ENCODE measurements around the gene GOSR1. TPM values are rescaled to one million over a fixed set of nuclear protein-coding genes. Genes with fewer than 3 reads are reported as not detected.
"Not testable (repeated sequence)": the region's sequence is repeated elsewhere in the genome, so short reads cannot be mapped to it uniquely, and the experiment has no call there.

The GOSR1 gene
- total RNA-seq, 1 donor from 2014 or later = 53.8 TPM

GRCh38 chr17:30557916-30558685 is 80.9 kb downstream of the GOSR1 start:
- no peaks in the 10 kb centered on the region for H3K4me1 Mint-ChIP-seq
- no peaks in the 10 kb centered on the region for H3K36me3 Mint-ChIP-seq (ENCODE audit: low read depth)
- H3K27me3 Mint-ChIP-seq (ENCODE audit: low read depth) = no peaks in the 10 kb centered on the region
- DNase-seq (ENCODE audit: low read depth, low spot score) = no peak
- H3K27ac Mint-ChIP-seq (ENCODE audit: unreplicated experiment) = no peak overlapping the region
- no peaks in the 10 kb centered on the region for H3K9me3 Mint-ChIP-seq
- no peak overlapping the region for H3K4me3 Mint-ChIP-seq
- TF ChIP-seq CTCF (conservative IDR thresholded peaks at IDR 0.05) = no peak

DNA sequence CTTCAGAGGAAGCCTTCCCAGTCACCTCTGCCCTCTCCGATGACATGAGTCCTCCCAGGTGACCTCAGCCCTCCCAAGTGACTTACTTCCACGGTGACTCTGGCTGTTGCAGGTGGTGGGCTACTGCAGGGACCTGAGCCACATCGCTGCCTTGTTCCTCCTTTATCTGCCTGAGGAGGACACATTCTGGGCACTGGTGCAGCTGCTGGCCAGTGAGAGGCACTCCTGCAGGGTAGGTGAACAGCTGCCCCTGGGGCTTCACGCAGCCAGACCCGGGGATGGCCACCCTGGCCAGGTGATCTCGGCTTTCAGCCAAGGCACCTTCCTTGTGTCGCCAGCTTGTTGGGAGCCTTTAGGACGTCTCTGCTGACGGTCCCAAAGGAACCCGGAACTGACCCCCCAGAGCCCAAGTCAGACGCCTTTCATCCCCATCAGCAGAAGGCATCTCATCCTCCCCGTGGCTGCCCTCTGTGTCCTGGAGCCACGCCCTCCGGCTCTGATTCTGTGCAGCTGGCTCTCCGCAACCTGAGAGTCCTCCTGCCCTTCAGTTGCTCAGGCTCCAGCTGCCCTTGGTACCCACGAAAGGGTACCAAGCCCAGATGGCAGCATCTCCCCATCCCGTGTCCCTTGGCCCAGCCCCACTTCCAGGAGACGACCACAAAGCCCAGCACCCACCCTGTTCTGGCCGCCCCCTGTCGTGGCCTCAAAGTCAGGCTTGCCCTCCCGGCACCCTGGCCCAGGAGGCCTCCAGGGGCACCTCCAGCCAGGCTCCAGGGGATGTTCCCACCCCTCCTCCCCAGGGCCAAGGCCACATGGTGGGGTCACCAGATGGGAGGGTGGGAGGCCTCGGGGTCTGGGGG is 81.7 kb downstream of the GOSR1 start:
- no peaks in the 10 kb centered on the region for H3K36me3 Mint-ChIP-seq (ENCODE audit: low read depth)
- no peaks in the 10 kb centered on the region for H3K4me1 Mint-ChIP-seq
- no peak for TF ChIP-seq CTCF (conservative IDR thresholded peaks at IDR 0.05)
- H3K27ac Mint-ChIP-seq (ENCODE audit: unreplicated experiment) = no peak overlapping the region
- H3K4me3 Mint-ChIP-seq = no peak overlapping the region
- DNase-seq (ENCODE audit: low read depth, low spot score) = no peak
- no peaks in the 10 kb centered on the region for H3K27me3 Mint-ChIP-seq (ENCODE audit: low read depth)
- H3K9me3 Mint-ChIP-seq = no peaks in the 10 kb centered on the region

- Mint-ChIP-seq H3K27me3 (ENCODE audit: low read depth) (no peaks in the 10 kb centered on the region), H3K4me3 (no peak overlapping the region), H3K9me3 (no peaks in the 10 kb centered on the region), H3K27ac (ENCODE audit: unreplicated experiment) (no peak overlapping the region), H3K4me1 (no peaks in the 10 kb centered on the region), H3K36me3 (ENCODE audit: low read depth) (no peaks in the 10 kb centered on the region)
- DNase-seq (ENCODE audit: low read depth, low spot score) = no peak
- no peak for TF ChIP-seq CTCF (conservative IDR thresholded peaks at IDR 0.05)
Observed at GRCh38 chr17:30559656-30560055, 82.4 kb downstream of the GOSR1 start.

DNA sequence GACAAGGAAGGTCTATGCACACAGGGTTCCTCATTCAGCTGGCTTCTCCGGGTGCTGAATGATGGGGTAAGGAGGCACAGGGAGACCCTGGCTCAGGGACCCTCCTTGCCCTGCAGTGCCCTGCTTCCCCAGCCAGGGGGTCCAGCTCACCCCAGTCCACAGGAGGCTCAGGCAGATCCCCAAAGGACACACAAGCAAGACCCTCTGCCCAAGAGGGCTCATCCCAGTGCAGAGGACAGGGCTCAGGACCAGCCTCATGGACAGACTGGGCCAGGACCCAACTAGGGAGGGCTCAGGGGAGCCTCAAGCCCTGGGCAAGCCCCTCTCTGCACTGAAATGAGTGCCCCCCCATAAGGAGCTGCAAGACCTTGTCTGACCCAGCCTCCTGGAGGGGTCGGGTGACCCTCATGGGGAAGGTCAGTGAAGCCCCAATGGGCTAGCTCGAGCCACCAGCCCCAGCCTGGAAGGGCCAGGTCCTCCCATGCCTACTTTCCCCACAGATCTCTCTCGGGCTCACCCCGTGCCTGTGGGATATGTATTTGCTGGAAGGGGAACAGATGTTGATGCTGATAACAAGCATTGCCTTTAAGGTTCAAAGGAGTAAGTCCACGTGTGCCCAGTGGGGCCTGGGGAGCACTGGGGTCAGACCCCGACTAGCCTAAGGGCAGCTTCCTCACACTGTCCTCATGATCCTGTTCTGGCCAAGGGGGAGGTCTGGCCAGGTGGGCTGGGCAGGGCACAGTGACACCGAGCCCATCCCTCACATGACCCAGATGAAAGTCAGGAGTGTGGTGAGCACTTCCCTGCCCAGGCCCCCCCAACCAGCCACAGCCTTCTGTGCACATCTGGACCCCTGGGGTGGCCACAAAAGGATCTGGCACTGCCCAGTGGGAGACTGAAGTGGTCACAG is 83.2 kb downstream of the GOSR1 start:
- H3K4me1 Mint-ChIP-seq; H3K27me3 Mint-ChIP-seq (ENCODE audit: low read depth); H3K4me3 Mint-ChIP-seq; H3K27ac Mint-ChIP-seq (ENCODE audit: unreplicated experiment); DNase-seq (ENCODE audit: low read depth, low spot score); H3K36me3 Mint-ChIP-seq (ENCODE audit: low read depth); H3K9me3 Mint-ChIP-seq: not testable (repeated sequence)

GRCh38 chr17:30561766-30562165 is 84.6 kb downstream of the GOSR1 start:
- not testable (repeated sequence) for DNase-seq (ENCODE audit: low read depth, low spot score); H3K9me3 Mint-ChIP-seq; H3K36me3 Mint-ChIP-seq (ENCODE audit: low read depth); H3K27ac Mint-ChIP-seq (ENCODE audit: unreplicated experiment); H3K27me3 Mint-ChIP-seq (ENCODE audit: low read depth); H3K4me3 Mint-ChIP-seq; H3K4me1 Mint-ChIP-seq

GRCh38 chr17:30563131-30563904 is 86.1 kb downstream of the GOSR1 start:
- H3K27ac Mint-ChIP-seq (ENCODE audit: unreplicated experiment); DNase-seq (ENCODE audit: low read depth, low spot score); H3K36me3 Mint-ChIP-seq (ENCODE audit: low read depth); H3K4me3 Mint-ChIP-seq; H3K27me3 Mint-ChIP-seq (ENCODE audit: low read depth); H3K9me3 Mint-ChIP-seq; H3K4me1 Mint-ChIP-seq: not testable (repeated sequence)

GRCh38 chr17:30563905-30564390 is 86.7 kb downstream of the GOSR1 start:
- not testable (repeated sequence) for H3K27ac Mint-ChIP-seq (ENCODE audit: unreplicated experiment); H3K4me1 Mint-ChIP-seq; H3K36me3 Mint-ChIP-seq (ENCODE audit: low read depth); DNase-seq (ENCODE audit: low read depth, low spot score); H3K4me3 Mint-ChIP-seq; H3K9me3 Mint-ChIP-seq; H3K27me3 Mint-ChIP-seq (ENCODE audit: low read depth)

DNA sequence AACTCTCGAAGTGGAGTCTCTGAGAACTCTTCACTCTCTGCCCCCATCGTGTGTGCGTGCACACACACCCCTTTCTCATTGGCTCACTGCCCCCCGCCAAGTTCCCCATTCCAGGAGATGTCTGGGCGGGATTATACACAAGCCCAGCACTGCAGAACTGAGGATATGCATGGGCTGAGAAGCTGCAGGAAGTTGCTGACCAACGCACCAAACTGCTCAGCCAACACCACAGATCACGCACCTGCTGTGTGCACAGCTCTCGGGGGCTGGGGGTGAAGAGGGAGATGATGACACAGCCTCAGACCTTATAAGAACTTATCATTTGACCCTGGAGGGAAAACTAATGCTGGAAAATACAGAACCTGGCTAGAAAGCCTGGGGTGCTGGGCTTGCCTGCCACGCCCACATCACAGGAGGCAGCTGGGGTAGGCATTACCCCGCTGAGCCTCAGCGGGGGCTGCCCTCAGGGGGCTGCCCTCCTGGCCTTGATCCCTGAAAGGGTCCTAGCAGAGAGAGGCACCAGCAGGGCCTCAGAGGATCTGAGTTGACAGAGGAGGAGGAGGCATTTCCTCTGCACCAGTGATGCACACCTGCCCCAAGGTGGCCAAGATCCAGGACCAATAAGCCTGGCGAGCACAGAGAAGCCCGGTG is 87.3 kb downstream of the GOSR1 start:
- not testable (repeated sequence) for H3K4me1 Mint-ChIP-seq; H3K4me3 Mint-ChIP-seq; H3K27me3 Mint-ChIP-seq (ENCODE audit: low read depth); H3K9me3 Mint-ChIP-seq; H3K36me3 Mint-ChIP-seq (ENCODE audit: low read depth); DNase-seq (ENCODE audit: low read depth, low spot score); H3K27ac Mint-ChIP-seq (ENCODE audit: unreplicated experiment)
